SIG-M5 treated with dmso at 0.1 percent for 504 hours (cell line): ENCODE measurements around the gene VAT1L.

Experiments
- DNase-seq: peaks from one replicate; lab custom pipeline; 2025; ENCODE audit not compliant: unreplicated experiment; lab: John Stamatoyannopoulos, UW

VAT1L gene

DNA sequence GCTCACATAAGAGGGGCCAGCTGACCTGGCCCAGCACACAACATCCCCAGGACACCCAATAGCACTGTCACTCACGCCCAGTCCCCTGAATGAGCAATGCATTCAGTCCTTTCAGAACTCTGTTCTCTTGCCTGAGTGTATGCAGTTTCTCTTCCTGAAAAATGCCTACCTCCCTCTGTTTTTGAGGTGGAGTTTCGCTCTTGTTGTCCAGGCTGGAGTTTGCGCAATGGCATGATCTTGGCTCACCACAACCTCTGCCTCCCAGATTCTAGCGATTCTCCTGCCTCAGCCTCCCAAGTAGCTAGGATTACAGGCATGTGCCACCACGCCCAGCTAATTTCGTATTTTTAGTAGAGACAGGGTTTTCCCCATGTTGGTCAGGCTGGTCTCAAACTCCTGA is 159.2 kb downstream of the VAT1L start:
- peak; percentile 56 for DNase-seq

DNA sequence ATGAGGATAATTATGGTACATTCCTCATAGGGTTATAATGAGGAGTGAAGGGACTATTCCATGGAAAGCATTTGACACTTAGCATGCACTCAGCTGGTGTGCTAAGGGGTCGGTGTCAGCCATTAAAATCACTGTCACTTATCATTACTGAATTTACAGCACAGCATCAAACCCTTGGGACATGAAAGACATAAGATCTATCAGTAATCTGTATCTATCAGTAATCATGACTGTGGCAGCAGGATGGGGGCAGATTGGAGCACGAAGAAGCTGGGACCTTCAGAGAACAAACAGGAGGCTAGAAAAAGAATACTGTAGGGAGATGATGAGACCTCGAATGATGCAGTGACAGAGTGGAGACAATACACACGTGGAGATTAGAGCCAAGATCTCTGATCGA is 160.5 kb downstream of the VAT1L start:
- no peak for DNase-seq

DNA sequence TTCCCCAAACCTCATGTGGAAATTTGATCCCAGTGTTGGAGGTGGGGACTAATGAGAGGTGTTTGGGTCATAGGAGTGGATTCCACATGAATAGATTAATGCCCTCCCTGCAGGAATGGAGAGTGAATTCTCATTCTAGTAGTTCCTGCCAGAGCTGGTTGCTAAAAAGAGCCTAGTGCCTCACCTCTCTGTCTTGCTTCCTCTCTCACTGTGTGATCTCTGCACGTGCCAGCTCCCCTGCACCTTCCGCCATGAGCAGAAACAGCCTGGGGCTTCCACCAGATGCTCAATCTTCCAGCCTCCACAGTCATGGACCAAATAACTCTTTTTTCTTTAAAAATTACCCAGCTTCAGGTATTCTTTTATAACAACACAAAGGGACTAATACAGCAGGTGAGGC is 161.1 kb downstream of the VAT1L start:
- DNase-seq: no peak

DNA sequence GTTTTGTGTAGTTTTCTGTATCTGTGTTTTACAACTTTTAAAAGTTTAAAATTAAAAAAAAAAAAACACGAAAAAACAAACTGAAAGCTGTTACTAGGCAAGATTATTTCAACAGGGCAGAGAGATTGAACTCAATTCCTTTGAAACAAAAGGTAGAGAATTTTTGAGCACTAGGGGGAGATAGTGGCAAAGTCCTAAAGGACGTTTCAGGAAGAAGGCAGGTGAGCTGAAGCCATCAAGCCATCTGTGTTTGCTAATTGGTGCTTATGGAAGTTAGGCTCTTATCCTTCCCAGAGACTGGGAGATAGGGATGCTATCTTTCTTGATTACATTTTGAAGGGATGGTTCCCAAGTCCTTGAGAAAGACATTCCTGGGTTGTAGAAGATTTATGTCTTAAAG is 163.4 kb downstream of the VAT1L start:
- DNase-seq: peak; percentile 40

DNA sequence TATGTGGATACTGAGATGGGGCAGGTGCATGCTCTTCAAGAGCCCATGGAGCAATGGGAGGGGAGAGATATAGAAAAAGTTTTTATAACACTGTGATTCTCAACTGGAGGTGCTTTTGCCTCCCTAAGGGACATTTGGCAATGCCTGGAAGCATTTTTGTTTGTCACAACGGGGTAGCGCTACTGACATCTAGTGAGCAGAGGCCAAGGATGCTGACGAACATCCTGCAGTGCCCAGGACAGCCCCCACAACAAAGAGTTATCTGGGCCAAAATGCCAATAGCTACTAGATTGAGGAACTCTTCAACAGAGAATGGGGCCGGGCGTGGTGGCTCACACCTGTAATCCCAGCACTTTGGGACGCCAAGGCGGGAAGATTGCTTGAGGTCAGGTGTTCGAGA is 166.8 kb downstream of the VAT1L start:
- no peak for DNase-seq

DNA sequence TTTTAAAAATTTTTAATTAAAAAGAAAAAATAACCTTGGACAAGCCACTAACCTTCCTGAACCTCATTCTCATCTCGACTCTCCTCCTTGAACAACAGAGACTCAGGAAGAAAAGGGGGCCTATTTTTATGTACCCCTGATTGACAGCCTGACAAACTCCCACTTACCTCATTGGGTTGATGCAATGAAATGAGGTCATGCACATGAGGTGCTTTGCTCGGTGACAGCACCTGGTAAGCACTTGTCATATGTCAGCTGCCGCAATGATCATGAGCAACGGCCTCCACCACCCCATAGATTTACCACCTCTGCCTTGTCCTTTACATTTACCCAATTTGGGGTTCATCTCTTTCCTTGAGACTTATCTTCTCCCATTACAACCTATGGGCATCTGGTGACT is 167.9 kb downstream of the VAT1L start:
- DNase-seq: no peak

DNA sequence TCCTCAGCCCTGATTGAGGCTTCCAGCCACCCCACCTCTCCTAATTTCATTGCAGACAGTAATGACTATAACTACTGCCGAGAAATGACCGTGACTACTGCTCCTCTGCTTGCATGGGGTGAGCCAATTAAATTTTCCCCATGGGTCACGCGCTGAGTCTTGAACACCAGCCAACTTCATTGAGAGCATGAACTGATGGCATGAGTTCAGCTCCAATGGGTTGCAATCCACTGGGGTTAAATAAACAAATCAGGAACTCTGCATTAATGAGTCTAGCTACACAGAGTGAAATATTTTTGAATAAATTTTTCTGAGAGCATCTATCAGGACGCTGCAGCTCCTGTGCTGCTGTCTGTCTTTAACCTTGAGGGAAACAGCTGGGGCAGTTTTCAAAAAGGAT is 172.4 kb downstream of the VAT1L start:
- no peak for DNase-seq

DNA sequence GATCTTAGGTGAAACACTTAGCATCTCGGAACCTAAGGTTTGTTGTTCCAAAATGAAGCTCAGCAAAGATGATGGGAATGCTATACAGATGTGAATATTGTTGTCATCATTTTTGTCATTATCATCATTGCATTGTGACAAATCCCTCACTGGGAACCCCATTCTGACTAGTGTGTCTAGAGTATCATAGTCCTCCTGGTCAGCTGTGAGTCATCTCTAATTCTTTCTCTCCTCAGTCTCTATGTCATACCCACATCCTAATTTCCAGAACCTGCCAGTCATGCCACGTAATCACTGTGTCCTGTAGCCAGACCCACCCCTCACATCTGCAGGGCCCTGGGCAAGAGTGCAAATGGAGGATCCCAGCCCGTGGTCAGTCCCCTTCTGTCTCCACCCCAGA is 173.4 kb downstream of the VAT1L start:
- no peak for DNase-seq

DNA sequence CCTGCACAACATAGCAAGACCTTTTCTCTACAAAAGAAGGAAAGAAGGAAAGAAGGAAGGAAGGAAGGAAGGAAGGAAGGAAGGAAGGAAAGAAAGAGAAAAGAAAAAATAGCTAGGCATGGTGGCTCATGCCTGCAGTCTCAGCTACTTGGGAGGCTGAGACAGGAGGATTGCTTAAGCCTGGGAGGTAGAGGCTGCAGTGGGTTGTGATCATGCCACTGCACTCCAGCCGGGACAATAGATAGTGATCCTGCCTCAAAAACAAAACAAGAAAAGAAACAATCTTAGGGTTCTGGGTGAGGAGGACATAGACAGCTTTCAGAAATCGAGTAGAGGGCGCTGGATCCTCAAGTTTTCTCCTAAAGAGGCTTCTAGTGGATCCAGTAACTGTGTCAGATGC is 174.3 kb downstream of the VAT1L start:
- DNase-seq: no peak

DNA sequence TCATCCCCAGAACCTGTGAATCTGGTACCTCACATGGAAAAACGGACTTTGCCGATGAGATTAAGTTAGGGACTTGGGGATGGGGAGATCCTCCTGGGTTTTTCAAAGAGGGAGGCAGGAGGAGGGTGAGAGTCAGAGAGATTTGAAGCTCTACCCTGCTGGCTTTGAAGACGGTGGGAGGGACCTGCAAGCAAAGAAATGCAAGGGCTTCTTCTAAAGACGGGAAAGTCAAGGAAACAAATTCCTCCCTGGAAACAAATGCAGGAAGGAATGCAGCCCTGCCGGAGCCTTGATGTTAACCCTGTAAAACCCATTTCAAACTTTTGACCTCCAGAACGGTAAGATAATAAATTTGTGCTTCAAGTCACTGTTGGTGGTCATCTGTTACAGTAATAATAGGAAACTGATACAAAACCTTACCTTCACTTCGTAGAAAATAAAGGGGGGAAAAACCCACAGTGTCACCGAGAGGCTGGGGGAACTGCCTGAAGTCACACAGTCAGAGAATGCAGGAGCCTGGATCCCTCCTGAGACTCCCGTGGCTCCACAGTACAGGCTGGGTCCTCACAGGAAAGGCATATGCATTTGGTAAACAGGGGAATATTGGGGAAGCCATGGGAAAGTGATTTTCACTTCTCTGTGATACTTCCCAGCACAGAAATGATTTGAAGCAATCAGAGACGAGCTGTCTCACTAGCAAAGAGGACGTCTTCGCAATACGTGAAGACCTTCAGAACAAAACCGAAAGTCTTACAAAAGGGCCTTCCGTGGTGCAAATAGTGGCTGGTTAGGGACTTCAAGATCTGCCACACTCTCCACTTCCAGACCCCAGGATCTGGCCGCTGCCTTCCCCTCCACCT is 175.1 kb downstream of the VAT1L start:
- DNase-seq: no peak

DNA sequence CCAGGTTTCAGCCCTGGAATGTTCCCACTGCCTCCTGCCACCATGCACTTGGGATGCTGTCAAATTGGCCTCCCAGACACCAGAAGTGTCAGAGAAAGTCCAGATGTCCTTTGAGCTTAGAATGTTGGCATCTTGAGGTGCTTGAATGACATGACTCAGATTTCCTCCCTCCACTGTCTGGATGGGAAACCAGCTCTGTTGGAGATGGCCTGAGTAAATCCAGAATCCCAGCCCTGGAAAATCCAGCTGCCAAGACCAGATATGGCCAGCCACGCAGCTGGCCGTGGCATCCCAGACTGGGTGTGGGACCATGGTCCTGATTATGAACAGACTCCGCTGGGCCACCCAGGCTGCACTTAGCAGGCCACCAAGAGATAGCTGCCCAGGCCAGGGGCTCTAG is 177.0 kb downstream of the VAT1L start:
- no peak for DNase-seq

DNA sequence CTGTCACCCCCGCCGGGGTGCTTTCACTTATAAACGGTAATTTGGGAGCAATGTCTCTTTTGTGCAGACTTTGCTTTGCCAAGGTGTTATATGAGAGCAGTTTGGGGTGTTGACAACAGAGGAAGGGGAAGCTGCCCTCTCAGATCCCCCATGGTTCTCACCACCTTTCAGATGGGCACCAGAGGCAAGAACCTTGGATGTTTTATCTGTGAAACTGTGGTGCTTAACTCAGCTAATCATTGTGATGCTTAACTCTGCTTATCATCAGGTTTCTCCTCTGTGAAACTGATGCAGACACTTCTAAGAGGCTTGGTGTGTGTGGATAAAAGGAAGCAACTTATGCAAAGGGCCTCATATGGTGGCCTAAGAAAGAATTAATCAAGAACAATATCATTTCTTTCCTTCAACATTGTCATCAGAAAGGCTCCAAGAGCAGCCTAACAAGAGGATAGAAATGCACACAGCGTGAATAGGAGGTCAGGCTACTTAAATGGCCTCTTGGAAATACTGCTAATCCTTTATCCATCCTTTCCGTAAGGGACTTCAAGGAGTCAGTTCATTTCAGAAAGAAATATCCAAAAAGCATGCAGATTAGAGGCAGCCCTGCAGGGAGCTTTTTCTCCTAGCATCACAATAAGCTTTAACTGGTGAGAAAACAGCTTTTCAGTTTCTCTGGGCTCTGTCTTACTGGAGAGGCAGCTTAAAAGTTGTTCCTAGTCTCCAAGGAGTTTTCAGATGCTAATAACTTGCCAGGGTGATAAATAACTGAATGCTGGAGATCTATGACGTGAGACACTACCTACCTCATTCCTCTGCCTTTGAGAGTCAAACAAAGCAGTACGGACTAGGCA is 178.9 kb downstream of the VAT1L start:
- no peak for DNase-seq

DNA sequence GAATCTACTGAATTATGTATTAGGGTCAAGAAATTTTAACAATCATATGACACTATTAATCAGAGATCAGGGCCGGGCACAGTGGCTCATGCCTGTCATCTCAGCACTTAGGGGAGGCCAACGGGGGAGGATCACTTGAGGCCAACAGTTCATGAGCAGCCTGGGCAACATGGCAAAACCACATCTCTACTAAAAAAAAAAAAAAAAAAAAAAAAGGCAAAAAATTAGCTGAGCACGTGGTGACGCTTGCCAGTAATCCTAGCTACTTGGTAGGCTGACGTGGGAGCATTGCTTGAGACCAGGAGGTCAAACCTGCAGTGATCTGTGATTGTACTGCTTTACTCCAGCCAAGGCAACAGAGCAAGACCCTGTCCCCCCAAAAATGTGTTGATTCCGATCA is 181.5 kb downstream of the VAT1L start:
- DNase-seq: no peak

DNA sequence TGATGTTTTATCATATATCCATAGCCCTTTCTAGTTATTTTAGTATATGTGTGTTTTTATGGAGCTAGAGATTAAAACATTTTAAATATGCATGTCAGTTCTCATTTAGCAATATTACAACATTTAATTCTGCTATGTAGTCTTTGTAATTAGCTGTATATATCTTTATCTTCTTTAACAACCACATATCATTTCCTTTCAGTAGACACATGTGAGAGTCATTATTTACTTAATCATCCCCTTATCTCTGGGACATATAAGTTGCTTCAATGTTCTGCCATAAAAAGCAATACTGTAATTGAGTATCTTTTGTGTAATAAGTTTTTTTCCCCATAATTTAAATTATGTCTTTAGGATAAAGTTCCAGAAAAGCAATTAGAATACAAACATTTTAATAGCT is 182.0 kb downstream of the VAT1L start:
- DNase-seq: no peak

DNA sequence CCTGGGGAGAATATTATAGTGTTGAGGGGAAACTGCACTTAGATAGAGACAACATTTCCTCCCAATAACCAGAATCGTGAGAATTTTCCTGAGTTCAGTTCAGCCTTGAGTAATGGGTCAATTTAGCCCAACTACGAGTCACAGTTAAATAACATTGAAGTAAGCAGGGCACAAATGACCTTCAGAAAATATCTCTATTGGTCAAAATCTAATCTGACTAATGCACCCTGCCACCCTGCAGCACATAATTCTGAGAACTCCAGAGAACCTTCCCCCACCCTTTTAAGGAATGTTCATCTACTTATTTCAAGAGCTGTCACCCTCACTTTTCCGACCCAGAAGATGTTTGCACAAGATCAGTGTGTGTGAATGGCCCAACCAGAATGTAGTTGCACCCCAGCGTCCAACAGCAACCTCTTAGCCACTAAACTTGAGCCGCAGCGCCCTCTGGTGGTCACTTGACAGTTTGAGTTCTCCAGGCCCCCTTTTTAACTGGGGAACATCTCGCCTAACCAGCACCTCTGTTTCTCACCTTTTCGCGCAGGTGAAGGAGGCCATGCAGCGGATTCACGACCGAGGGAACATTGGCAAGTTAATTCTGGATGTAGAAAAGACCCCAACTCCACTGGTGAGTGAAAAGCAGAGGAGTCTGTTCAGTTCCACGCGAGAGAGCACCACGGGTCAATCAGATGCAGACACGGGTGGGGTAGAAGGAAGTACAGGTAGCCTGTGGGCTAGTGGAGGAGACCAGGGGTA is 183.1 kb downstream of the VAT1L start:
- peak; percentile 69 for DNase-seq

DNA sequence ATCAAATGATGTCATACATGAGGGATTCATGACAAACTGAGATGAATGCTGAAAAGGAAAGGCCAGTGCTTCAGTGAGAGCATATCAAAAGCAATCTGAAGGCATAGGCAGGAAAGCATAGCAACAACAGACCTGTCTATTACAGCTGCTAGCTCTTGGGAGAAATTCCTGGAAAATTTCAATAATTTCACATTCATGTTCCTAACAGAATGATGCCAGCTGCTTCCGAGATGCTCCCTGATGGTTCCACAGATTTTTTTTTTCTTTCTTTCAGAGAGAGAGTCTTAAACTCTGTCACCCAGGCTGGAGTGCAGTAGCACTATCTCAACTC is 183.7 kb downstream of the VAT1L start:
- DNase-seq: no peak

DNA sequence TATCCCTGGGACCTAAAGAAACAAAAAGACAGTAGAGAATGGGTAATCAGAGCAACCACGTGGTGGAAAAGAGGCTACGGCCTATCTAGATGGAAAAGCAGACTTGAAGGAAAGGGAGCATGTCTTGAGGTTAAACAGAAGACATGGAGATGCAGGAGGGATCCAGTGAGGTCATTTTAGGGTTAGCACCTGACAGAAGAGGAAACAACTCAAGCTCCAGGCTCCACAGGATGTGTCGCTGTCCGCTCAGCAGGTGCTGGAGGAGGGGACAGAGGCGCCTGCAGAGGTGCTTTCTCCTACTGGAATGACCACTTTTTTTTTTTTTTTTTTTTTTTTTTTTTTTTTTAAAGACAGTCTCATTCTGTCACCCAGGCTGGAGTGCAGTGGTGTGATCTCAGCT is 186.5 kb downstream of the VAT1L start:
- DNase-seq: peak; percentile 9

DNA sequence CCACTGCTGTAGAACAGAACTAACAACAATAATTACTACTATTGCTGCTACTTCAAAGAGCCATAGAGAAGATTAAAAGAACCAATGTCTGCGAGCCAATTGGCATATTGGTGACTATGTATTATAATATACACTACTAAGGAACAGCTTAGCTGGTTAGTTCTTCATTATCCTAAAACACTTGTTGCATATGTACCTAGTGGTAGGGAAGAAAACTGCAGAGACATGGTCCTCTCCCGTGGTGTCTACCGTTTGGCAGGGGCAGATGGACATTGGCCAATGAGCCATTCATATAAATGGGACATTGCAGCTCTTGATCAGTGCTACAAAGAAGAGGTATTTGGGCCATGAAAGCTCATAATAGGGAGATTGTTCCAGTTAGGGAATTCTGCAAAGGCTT is 187.6 kb downstream of the VAT1L start:
- no peak for DNase-seq

DNA sequence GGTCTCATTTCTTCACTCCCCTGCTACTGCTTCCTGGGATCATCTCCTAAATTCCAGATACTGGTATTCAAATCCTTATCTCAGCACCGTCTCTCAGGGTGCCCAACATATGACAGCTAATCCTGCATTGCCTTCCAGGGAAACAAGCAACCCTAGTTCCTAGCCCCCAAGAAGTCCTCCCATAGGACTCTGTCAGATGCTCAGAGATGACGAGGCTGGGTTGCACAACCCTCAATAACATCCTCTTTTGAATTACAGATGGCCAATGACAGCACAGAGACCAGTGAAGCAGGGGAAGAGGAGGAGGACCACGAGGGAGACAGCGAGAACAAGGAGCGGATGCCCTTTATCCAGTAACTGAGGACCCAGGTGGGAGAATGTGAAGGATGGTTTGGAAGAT is 189.0 kb downstream of the VAT1L start:
- DNase-seq: peak; percentile 41

DNA sequence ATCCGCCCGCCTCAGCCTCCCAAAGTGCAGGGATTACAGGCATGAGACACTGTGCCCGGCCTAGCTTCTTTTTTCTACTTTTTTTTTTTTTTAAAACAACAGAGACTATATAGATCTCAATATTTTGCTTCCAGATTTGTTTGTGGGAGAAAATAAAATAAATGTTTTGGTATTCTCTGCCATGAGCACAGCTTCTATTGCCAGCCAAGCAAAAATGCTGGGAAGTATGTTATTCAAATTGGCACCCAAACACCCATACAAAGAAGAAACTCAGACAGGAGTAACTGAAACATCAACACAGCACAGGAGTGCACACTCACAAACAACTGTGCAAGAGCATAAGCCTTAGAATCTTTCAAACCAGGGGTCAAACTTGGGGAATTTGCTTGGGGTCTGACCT is 196.7 kb downstream of the VAT1L start:
- DNase-seq: no peak

DNA sequence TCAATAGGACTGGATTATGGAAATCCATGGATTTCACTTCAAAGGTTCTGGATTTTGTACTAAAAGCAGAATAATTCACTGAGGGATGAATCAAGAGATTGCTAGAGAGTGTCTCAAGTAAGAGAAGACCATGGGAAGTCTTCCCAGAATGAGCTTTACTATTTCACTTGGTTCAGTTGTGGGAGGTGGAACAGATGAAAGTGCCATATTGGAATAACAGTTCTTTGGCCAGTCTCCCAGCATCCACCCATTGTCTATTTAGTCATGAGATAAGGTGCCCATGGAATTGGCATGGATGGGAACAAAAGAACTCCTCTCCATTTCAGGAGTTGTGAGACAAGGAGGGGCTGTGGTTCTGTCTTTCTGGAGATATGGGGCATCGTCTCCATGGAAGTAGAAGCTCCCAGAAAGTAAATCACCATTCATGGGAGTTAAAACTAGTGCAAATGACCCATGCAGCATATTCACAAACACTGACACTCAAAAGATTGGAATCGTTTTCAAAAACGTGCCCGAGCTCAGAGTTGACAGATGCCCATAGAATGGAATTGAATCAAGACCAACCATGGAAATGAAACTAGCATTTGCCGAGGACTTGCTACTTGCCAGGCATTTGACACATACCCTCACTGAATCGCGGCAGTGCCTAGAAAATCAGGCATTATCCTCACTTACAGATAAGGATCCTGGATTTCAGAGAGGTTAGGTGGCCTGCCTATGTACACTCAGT is 197.8 kb downstream of the VAT1L start:
- DNase-seq: no peak
